ENCODE measurements around the gene C19orf81. TPM values are rescaled to one million over a fixed set of nuclear protein-coding genes. Genes with fewer than 3 reads are reported as not detected.
A peak's percentile ranks its signal among the peaks of the same experiment; 100 is the strongest.

C19orf81 gene
- total RNA-seq, 1 donor from 2014 or later: not detected

GRCh38 chr19:50679177-50680125 is 30.2 kb downstream of the C19orf81 start:
- TF ChIP-seq CTCF (IDR thresholded peaks at IDR 0.05; ENCODE audit: insufficient read depth, low read length, severe bottlenecking): no peak
- Histone ChIP-seq H3K4me3 (ENCODE audit: low read depth, low read length) (no peak overlapping the region), H3K36me3 (ENCODE audit: control insufficient read depth, insufficient read depth, low read length) (no peaks in the 10 kb centered on the region), H3K27me3 (ENCODE audit: control insufficient read depth, insufficient read depth, low read length) (no peaks in the 10 kb centered on the region)
- peak; percentile 32 for FAIRE-seq
- peak; percentile 26 for DNase-seq (ENCODE audit: low read depth)

- no peak overlapping the region for H3K4me3 ChIP-seq (ENCODE audit: low read depth, low read length)
- no peak for FAIRE-seq
- DNase-seq (ENCODE audit: low read depth): no peak
- TF ChIP-seq CTCF (IDR thresholded peaks at IDR 0.05; ENCODE audit: insufficient read depth, low read length, severe bottlenecking): no peak
- H3K27me3 ChIP-seq (ENCODE audit: control insufficient read depth, insufficient read depth, low read length): no peaks in the 10 kb centered on the region
- no peaks in the 10 kb centered on the region for H3K36me3 ChIP-seq (ENCODE audit: control insufficient read depth, insufficient read depth, low read length)
Observed at GRCh38 chr19:50686310-50687032, 37.2 kb downstream of the C19orf81 start.

- no peaks in the 10 kb centered on the region for H3K27me3 ChIP-seq (ENCODE audit: control insufficient read depth, insufficient read depth, low read length)
Observed at GRCh38 chr19:50688766-50689165, 39.5 kb downstream of the C19orf81 start.

GRCh38 chr19:50690439-50690838 is 41.2 kb downstream of the C19orf81 start:
- DNase-seq (ENCODE audit: low read depth): no peak
- no peak for FAIRE-seq
- Histone ChIP-seq H3K4me3 (ENCODE audit: low read depth, low read length) (no peak overlapping the region), H3K36me3 (ENCODE audit: control insufficient read depth, insufficient read depth, low read length) (no peaks in the 10 kb centered on the region), H3K27me3 (ENCODE audit: control insufficient read depth, insufficient read depth, low read length) (no peaks in the 10 kb centered on the region)
- no peak for TF ChIP-seq CTCF (IDR thresholded peaks at IDR 0.05; ENCODE audit: insufficient read depth, low read length, severe bottlenecking)

More at GRCh38 chr19:50688766-50689165, 39.5 kb downstream of the C19orf81 start:
- TF ChIP-seq CTCF (IDR thresholded peaks at IDR 0.05; ENCODE audit: insufficient read depth, low read length, severe bottlenecking): no peak
- Histone ChIP-seq H3K36me3 (ENCODE audit: control insufficient read depth, insufficient read depth, low read length) (no peaks in the 10 kb centered on the region), H3K4me3 (ENCODE audit: low read depth, low read length) (no peak overlapping the region)
- FAIRE-seq (no peak), DNase-seq (ENCODE audit: low read depth) (no peak)

- Histone ChIP-seq H3K4me3 (ENCODE audit: low read depth, low read length) (no peak overlapping the region), H3K27me3 (ENCODE audit: control insufficient read depth, insufficient read depth, low read length) (no peaks in the 10 kb centered on the region), H3K36me3 (ENCODE audit: control insufficient read depth, insufficient read depth, low read length) (no peaks in the 10 kb centered on the region)
- no peak for DNase-seq (ENCODE audit: low read depth)
- no peak for FAIRE-seq
- TF ChIP-seq CTCF (IDR thresholded peaks at IDR 0.05; ENCODE audit: insufficient read depth, low read length, severe bottlenecking): no peak
Observed at GRCh38 chr19:50693064-50693975, 44.1 kb downstream of the C19orf81 start.
